ENCODE results near the gene LRRC18.

DNA sequence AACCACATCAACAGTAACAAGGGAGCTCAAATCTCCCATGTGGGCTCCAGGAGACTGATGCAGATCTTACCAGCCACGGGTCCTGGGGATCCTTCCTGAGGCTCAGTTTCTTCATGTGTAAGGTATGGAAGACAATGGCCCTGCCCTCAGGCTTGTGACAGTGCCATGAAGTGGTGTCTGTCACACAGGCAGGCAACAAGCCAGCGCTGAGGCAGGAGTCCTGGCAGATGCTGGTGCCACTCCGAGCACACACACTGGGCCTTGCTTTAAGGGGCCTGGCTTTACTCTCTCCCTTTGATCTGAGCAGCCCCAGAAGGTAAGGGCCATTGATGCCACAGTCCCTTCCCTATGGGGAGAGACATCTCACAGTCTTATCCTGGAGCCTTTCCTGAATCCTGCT lies 28.4 kb upstream of the LRRC18 start:
- TF ChIP-seq ZSCAN30 (tag by site-specific recombination; IDR thresholded peaks at IDR 0.05): no peak
- TF ChIP-seq, protein P1, sequence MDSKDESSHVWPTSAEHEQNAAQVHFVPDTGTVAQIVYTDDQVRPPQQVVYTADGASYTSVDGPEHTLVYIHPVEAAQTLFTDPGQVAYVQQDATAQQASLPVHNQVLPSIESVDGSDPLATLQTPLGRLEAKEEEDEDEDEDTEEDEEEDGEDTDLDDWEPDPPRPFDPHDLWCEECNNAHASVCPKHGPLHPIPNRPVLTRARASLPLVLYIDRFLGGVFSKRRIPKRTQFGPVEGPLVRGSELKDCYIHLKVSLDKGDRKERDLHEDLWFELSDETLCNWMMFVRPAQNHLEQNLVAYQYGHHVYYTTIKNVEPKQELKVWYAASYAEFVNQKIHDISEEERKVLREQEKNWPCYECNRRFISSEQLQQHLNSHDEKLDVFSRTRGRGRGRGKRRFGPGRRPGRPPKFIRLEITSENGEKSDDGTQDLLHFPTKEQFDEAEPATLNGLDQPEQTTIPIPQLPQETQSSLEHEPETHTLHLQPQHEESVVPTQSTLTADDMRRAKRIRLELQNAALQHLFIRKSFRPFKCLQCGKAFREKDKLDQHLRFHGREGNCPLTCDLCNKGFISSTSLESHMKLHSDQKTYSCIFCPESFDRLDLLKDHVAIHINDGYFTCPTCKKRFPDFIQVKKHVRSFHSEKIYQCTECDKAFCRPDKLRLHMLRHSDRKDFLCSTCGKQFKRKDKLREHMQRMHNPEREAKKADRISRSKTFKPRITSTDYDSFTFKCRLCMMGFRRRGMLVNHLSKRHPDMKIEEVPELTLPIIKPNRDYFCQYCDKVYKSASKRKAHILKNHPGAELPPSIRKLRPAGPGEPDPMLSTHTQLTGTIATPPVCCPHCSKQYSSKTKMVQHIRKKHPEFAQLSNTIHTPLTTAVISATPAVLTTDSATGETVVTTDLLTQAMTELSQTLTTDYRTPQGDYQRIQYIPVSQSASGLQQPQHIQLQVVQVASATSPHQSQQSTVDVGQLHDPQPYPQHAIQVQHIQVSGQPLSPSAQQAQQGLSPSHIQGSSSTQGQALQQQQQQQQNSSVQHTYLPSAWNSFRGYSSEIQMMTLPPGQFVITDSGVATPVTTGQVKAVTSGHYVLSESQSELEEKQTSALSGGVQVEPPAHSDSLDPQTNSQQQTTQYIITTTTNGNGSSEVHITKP (tag by site-specific recombination; IDR thresholded peaks at IDR 0.05): no peak
- TF ChIP-seq SALL2 (tag by site-specific recombination; IDR thresholded peaks at IDR 0.05; ENCODE audit: borderline replicate concordance): no peak
- TF ChIP-seq, protein P2, sequence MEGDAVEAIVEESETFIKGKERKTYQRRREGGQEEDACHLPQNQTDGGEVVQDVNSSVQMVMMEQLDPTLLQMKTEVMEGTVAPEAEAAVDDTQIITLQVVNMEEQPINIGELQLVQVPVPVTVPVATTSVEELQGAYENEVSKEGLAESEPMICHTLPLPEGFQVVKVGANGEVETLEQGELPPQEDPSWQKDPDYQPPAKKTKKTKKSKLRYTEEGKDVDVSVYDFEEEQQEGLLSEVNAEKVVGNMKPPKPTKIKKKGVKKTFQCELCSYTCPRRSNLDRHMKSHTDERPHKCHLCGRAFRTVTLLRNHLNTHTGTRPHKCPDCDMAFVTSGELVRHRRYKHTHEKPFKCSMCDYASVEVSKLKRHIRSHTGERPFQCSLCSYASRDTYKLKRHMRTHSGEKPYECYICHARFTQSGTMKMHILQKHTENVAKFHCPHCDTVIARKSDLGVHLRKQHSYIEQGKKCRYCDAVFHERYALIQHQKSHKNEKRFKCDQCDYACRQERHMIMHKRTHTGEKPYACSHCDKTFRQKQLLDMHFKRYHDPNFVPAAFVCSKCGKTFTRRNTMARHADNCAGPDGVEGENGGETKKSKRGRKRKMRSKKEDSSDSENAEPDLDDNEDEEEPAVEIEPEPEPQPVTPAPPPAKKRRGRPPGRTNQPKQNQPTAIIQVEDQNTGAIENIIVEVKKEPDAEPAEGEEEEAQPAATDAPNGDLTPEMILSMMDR (tag by site-specific recombination; IDR thresholded peaks at IDR 0.05): no peak
- TF ChIP-seq ZNF302 (tag by site-specific recombination; IDR thresholded peaks at IDR 0.05; ENCODE audit: low read depth): no peak
- TF ChIP-seq, protein P3, sequence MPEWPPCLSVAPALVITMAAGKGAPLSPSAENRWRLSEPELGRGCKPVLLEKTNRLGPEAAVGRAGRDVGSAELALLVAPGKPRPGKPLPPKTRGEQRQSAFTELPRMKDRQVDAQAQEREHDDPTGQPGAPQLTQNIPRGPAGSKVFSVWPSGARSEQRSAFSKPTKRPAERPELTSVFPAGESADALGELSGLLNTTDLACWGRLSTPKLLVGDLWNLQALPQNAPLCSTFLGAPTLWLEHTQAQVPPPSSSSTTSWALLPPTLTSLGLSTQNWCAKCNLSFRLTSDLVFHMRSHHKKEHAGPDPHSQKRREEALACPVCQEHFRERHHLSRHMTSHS (tag by site-specific recombination; IDR thresholded peaks at IDR 0.05): no peak
- TF ChIP-seq ZNF311 (tag by site-specific recombination; IDR thresholded peaks at IDR 0.05; ENCODE audit: borderline replicate concordance): no peak
- TF ChIP-seq ZNF138 (tag by site-specific recombination; IDR thresholded peaks at IDR 0.05; ENCODE audit: borderline replicate concordance): no peak
- no peak for TF ChIP-seq ZNF121 (tag by site-specific recombination; IDR thresholded peaks at IDR 0.05)
- TF ChIP-seq, protein P4, sequence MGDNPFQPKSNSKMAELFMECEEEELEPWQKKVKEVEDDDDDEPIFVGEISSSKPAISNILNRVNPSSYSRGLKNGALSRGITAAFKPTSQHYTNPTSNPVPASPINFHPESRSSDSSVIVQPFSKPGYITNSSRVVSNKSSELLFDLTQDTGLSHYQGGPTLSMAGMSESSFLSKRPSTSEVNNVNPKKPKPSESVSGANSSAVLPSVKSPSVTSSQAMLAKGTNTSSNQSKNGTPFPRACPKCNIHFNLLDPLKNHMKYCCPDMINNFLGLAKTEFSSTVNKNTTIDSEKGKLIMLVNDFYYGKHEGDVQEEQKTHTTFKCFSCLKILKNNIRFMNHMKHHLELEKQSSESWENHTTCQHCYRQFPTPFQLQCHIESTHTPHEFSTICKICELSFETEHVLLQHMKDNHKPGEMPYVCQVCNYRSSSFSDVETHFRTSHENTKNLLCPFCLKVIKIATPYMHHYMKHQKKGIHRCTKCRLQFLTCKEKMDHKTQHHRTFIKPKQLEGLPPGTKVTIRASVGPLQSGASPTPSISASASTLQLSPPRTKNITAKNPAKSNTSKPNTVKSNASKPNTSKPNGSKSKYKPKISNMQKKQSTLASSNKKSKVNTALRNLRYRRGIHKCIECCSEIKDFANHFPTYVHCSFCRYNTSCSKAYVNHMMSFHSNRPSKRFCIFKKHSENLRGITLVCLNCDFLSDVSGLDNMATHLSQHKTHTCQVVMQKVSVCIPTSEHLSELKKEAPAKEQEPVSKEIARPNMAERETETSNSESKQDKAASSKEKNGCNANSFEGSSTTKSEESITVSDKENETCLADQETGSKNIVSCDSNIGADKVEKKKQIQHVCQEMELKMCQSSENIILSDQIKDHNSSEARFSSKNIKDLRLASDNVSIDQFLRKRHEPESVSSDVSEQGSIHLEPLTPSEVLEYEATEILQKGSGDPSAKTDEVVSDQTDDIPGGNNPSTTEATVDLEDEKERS (tag by site-specific recombination; IDR thresholded peaks at IDR 0.05): no peak
- TF ChIP-seq, protein P5, sequence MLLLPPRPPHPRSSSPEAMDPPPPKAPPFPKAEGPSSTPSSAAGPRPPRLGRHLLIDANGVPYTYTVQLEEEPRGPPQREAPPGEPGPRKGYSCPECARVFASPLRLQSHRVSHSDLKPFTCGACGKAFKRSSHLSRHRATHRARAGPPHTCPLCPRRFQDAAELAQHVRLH (tag by site-specific recombination; IDR thresholded peaks at IDR 0.05): no peak
- no peak for TF ChIP-seq KLF16 (tag by site-specific recombination; IDR thresholded peaks at IDR 0.05)
- TF ChIP-seq ZNF175 (tag by site-specific recombination; IDR thresholded peaks at IDR 0.05): no peak

All from HEK293 (cell line).